ENCODE results near the gene ZMIZ1.

Gene ZMIZ1

DNA sequence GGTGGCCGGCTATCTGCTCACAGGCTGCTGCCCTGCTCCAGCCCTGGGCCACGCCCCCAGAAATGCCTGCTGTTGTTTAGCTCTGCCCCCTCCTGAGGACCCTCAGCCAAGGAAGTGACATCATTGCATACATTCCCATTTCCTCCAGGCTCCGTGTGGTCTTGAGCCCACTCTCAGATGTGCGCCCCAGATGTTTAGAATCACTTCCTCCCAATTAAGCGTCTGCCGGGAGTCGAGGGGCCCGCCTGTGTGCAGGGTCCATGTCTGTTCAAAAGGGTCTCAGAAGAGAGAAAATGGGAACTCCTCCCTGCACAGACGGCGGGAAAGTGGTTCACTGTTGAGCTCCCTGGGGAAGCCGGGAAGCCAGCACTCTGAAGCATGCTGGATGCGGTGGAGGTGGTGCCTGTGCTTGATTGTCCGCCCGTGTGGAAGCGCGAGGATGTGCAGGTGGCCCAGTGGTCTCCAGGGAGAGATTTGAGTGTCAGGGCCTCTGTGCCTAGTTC lies 161.6 kb downstream of the ZMIZ1 start:
- DNase-seq (ENCODE audit: low read depth), result no peak

DNA sequence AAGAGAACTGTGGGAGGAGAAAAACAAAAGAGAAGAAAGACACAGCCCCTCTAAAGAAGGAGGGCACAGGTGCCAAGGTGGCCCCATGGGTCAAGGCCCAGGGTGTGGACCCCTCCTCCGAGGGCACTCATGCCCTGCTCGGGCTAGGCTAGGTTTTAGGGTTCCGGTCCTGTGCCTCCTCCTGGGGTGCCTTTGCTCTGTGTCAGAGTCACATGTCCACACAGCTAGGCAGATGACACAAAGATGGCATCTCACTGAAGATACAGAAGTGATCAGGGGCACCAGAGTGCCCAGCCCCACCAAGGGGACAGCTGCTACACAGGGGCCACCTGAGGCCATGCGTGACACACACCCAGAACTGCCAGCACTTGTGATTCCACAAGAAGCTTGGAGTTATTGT lies 162.1 kb downstream of the ZMIZ1 start:
- DNase-seq (ENCODE audit: low read depth), result no peak

DNA sequence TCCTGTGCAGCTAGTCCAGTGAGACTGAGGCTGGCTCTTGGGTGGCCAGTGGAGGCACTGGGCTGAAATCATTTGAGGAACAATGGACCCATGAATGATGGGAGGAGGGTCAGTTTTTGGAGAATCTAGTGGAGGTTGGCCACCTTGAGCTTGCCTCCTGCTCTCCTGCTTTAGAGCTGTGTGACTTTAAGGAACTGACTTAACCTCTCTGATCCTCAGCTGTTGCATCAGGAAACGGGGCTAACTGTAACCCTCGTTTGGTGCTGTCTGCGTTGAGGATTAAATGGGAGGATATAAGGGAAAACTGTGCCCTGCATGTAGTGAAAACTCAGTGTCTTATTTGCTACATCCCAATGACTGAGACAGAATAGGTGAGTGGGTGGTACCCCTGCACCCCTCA lies 163.1 kb downstream of the ZMIZ1 start:
- no peak for DNase-seq (ENCODE audit: low read depth)

DNA sequence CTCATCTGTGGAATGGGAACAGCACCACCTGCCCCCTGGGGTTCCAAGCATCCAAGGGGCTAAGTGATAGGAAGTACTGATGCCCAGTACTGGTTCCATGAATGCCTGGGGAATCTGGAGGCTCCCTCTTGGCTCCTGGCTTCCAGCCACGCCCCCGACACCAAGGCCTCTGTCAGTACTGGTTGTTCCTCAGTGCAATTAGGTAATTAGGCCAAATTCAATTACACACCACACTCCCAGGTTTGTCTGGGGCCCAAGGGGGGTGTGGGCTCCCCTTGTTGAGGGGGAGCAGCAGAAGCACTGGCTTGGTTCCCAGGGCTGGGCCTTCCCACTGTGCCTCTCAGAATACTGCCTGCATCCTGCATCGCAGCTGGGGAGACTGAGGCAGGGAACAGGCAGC lies 164.1 kb downstream of the ZMIZ1 start:
- no peak for DNase-seq (ENCODE audit: low read depth)

DNA sequence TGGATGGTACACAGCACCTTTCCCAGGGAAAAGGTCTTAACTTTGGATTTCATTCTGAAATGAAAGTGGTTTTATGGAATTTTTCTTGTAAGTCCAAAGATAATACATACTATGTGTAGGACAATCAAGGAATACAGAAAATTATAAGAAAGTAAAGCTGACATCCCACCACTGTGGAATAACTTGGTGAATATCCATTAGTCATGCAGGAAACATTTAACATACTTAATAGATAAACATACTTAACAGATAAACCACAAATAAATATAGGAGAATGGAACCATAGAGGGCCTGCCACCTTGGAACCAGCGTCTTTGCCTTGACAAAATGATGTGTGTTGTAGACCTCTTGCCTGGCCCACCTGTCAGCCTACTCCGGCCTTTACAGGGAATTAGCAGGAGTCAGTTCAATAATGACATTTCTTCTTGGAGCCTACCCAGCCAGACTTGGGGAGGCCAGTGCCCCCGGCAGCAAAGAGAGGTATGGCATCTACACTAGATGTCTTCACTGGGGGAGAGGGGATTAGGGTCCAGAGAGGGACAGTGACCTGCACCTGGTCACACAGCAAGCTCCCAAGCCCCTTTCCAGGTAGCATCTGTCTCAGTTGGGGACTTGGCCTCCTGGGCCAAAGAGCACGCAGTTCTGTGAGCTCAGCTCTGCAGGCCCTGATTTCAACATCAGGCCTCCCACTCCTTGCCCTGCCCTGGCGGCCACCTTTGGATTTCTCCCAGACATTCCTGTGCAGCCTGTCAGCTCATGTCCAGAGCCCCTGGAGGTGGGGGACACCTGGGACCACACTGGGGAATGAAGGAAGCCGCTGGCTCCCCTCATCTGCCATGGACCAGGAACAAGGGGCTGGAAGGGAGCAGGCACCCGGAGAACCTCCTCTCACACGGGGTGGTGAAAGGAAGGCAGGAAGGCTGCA lies 165.9 kb downstream of the ZMIZ1 start:
- DNase-seq (ENCODE audit: low read depth), result peak; percentile 50

DNA sequence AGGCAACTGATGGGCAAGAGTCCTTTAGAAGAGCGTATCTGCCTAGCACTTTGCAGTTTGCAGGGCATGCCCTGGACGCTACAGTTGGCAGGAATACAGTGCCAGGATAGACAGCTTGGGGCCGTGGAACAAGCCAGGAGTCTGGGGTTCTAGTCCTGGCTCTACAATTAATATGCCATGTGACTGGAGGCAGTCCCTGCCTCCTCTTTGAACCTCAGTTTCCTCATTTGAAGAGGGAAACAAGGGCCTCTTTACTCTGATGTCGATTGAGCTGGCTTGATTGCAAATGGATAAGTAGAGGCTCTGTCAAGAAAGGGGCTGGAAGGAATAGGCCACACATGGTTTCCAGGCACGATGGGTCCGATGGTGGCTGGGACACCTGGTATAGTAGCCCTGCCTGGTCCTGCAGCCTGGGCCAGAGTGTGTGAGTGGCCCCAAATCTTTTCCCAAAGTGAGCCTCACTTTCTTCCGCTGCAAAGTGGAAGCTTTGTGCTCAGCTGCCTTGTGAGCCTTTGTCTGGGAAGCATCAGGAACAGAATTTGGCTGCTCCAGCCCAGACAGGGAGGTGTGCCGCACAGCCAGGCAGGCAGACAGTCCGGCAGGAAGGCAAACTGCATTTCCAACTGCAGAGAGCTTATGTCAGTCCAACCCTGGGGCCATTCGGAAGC lies 167.1 kb downstream of the ZMIZ1 start:
- no peak for DNase-seq (ENCODE audit: low read depth)

DNA sequence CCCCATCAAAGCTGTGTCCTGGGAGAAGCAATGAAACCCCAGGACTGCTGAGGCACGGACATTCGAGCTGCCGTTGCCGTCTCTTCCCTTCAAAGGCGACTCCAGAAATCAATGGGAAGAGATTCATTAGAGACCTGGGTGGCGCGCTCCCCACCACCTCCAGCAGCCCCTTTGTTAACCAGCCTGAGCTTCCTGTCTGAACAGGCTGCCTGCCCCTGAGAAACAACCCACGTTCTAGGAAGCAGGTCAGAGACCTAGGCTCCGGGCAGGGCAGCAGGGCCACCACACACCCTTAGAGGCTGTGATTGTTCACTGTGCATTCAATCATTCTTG lies 167.6 kb downstream of the ZMIZ1 start:
- DNase-seq (ENCODE audit: low read depth), result no peak

DNA sequence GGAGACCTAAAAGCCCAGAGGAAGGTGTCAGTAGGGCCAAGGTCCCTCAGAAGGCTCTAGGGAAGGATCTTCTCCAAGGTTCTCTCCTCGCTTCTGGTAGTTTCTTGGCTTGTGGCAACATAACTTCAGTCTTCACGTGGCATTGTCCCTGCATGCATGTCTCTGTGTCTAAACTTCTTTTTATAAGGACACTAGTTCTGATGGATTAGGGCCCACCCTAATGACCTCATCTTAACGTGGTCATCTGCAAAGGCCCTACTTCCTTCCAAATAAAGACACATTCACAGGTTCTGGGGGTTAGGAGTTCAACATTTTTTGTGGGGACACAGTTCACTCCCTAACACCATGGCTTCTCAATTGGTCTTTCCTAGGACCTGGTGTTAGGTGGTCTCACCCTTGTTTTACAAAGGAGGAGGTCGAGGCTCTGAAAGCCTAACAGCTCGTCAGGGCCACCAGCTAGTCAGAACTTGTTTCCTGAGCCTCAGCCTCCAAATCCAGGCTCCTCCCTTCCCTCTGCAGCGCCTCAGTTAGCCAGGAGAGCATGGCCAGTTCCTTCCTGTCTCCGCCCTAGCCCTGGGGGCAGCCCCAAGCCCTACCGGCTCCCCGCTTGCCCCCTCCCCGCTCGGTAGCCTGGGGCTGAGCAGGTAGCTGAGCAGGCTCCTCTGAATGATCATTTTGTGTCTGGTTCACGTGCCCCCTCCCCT lies 168.8 kb downstream of the ZMIZ1 start:
- no peak for DNase-seq (ENCODE audit: low read depth)

DNA sequence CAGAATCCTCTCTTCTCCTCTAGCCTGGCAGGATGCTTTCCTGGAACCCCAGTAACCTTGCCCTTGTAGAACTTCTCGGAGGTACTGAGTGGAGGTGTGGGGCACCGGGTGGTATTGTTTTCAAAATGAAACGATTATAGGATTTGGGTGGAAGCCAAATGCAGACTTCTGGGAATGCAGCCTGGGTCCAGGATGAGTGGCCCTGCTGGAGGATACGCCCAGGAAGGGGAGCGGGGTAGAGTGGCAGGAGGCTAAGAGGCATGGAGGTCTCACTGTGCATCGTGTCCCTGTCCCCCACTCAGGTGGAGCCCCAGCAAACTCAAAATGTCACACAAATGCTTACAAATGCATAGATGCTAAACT lies 169.4 kb downstream of the ZMIZ1 start:
- DNase-seq (ENCODE audit: low read depth), result no peak

DNA sequence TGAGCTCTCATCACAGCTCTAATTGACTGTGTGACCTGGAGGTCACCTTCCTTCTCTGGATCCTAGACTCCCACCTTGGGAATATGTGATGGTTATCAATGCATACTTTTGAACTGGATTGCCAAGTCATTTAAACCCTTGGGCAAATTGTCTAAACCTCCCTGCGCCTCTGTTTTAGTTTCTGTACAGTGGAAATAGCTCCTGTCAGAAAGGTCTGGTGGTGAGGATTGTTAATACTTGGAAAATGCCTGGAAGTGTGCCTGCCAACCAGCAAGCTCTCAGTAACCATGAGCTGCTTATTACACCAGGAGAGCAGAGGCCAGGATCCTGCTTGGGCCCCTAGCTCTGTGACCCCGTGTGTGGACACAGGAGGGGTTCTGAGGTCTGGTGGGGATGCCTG lies 169.8 kb downstream of the ZMIZ1 start:
- DNase-seq (ENCODE audit: low read depth), result no peak

DNA sequence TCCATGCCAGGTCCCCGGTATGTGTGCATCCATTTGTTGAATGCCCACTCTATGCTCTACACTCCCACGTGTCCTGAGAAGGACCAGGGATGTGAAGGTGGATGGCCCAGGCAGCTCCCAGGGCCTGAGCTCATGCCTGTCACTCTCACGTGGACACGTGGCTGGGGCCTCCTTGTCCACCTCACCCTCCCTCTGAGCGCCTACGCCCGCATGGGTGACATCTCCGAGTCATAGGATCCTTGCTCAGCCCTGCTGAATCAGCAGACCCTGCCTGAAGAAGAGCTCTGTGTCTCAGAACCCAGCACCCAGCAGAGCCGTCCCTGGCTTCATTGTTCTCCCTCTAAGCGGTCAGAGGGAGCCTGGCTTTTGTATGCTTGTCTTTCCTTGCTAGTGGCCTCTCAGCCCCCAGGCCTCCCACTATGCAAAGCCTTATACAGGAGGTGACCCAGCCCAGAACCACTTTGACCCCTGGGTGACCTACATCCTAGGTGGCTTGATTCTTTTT lies 170.6 kb downstream of the ZMIZ1 start:
- DNase-seq (ENCODE audit: low read depth), result peak; percentile 28

DNA sequence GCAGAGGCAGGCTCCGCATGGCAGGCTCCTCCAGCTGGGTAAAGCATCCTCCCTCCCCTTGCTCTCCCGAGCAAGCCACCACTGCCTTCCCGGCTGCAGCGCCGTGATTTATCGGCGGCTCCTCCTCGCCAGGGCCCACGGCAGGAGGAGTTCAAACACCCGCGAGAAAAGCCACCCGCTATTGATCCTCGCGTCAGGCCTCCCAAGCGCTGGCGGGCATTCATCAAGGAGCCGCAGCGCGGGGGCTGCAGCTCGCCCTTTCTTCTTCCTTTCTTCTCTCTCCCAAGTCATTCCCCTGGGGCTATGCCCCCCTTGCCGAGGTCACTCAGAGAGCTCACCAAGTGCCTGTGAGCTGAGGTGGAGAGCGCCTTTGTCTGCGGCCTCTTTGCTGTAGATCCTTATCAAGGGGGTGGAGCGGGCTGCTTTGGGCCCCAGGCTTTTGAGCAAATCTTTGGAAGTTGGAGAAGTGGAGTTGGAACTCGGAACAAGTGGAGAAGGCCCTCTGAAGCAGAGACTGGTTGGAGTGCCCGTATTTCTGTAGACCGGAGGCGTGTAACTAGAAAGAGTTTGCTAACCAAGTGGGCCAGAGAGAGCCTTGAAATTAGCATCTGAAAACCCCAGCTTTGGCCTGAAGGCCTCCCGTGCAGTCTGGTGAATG lies 171.3 kb downstream of the ZMIZ1 start:
- DNase-seq (ENCODE audit: low read depth), result no peak

DNA sequence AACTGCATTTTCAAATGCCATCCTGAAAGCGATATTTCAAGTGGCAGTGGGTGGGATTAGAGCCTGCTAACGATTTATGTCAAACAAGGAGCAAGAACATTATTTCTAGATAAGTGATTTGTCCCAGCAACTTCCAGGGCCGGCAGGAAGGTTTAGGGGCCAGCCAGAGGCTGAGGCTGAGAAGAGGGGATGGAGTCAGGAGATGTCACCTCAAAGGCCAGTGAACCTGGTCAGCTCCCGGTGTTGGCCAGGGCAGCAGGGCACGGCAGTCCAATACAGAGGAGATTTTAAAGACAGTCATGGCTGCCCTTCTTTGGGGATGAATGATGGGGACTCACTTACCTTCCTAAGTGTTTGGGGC lies 172.8 kb downstream of the ZMIZ1 start:
- DNase-seq (ENCODE audit: low read depth), result no peak

DNA sequence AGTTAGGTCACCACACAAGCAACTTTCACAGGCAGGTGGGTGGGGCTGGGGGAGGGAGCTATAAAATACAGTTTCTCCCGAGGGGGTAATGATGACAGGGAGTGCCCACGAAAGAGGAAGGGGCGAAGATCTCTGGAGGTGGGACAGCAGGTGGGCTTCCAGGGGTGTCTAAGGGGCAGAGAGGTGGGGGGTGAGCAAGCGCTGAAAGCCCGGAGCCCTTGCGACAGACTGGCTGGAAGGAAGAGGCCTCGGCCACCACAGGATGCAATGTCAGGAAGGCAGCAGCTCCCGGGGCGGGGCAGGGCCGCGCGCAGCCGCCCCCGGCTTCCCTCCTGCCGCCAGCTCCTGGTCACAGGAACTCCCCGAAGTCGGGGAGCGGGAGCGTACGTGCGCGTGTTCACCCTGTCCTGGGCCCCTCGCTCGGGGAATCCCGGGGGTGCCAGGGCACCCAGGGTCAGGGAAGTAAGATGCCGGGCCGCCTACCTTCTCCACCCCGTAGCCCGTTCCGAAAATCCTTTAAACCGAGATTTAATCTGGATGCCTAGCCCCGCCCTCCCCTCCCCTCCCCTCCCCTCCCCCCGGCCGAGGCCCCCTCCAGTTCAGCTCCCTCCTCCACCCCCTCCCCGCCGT lies 173.3 kb downstream of the ZMIZ1 start:
- peak; percentile 61 for DNase-seq (ENCODE audit: low read depth)

DNA sequence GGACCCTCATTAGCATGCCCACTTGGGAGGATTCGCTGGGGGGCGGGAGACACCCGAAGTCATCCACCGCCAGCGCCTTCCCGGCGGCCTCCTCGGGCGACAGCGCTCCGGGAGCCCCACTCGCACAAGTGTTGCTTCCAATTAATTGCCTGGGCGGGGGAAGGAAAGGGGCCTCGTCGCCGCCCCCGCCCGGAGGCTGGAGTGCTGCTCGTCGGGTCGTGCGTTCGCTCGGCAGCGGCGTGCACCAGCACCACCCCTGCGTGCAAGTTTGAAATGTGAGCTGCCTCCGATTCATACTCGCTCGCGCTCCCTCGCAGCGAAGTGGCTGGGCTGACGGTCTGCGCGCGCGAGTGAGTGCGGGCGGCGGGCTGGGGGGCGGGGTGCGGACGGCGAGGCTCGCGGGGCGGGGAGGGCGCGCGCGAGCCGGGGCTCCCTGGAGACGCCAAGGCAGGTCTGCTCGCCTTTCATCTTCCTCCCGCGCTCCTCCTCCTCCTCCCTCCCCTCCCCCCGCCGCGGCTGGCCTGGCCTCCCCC lies 173.9 kb downstream of the ZMIZ1 start:
- DNase-seq (ENCODE audit: low read depth), result peak; percentile 88

DNA sequence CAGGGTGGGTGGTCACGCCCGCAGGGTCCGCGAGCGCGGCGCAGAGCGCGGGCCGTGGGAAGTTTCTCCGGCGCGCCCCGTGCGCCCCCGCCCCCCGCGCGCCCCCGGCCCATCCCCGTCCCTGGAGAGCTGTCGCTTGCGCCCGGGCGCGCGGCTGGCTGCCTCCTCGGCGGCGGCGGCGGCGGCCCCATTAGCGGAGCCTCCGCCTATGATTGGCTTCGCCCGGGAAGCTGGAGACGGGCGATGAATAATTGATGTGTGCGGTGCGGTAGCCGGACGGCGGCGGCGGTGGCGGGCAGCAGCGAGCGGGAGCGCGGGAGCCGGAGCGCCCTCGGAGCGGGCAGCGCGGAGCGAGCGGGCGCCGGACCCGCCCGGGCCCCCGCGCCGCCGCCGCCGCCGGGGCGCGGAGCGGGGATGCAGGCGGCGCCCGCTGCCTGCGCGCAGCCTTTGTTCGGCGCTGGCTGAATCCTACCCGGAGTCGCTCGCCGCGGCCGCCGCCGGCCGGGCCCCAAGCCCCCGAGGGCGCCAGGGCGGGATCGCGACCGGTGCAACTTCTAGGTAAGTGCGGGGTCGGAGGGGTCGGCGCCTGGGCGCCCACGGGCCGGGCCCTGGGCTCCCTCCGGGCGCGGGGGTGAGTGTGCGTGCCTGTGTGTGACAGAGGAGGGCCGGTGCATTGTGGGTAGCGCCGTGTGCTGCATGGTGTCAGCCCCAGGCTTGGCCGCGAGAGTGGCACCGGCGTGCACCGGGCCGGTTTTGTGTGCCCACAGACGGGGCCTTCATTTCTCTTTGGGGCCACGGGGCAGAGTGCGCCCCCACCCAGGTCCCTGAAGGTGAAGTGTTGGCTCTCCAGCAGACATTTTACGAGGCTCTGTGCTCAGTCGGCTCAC lies 174.7 kb downstream of the ZMIZ1 start:
- DNase-seq (ENCODE audit: low read depth), result peak; percentile 52

DNA sequence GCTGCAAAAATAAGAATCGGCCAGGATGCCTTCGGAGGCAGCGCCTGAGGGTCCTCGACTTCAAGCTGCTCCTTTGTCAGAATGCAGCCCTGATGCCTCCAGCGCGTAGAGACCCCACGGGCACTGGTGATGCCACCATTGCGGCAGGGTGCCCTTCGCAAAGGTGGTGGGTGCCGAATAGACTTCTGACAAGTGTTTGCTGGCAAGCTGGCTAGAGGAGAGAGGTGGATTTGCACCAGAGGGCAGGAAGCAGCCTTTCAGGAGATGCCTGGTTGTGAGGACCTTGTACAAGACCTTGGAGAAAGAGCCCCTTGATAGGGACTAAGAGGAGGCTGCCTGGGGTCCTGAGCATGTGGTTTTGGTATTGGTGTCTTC lies 175.3 kb downstream of the ZMIZ1 start:
- no peak for DNase-seq (ENCODE audit: low read depth)

DNA sequence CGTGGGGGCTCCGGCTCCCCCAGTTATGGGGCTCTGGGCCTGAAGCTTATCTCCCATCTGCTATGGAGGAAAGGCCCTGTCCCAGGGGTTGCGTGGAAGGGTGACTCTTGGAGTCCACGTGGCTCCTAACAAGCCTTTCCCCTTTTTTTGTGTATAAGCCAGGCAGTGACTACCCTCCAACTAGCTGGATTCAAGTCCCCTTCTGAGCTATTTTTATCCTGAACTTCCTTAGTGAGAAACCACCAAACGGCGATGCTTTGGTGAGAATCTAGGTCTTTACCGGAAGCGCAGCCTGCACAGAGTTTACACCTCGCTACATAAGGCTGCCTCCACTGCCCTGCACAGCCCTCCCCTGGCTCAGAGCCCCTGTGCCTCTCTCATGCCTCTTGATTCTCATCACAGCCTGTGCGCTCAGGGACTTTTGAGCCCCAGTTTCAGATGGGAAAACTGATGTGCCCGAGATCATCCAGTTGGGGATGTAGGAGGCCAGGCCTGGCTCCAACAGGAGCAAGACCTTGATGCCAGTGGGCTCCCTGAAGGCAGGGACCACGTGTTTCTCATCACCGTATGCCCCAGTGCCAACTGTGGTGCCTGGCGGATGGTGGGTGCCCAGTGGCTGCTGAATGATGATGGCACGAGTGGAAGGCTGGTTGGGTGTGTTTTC lies 176.2 kb downstream of the ZMIZ1 start:
- no peak for DNase-seq (ENCODE audit: low read depth)

DNA sequence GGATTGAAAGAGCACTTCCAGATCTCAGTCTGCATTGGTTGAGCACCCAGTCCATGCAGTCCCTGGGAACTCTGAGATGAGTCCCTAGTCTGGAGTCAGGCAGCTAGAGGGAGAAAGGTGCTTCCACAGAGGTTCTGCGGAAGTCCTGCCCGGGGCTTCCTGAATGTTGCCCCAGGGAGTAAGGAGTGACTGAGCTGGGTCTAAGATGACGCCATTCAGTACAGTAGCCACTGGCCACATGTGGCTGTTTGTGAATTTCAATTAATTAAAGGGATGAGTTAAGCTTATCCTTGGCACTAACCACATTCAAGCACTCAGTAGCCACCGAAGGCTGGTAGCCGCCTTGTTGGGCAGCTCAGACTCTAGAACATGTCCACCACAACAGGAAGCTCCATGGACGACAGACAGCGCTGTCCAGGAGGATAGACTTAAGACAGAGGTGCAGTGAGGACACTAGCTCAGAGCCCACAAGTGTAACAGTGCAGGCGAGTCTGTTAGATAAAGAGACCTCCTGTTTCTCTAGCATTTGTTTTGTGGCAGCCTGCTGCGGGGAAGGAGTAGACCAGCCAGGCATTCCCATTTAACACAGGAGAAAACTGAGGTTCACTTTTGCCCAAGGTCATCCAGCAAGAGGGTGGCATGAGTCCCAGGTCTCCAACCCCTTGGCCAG lies 176.9 kb downstream of the ZMIZ1 start:
- DNase-seq (ENCODE audit: low read depth), result no peak

Measured in iris pigment epithelial cell (primary cell).